NCI-H69 (cell line): ENCODE data around the gene RPS26.
"Not testable (repeated sequence)": the region's sequence is repeated elsewhere in the genome, so short reads cannot be mapped to it uniquely, and the experiment has no call there.

Source experiments
- DNase-seq: peaks from one replicate; lab custom pipeline; 2025; lab: John Stamatoyannopoulos, UW

The RPS26 gene

GRCh38 chr12:56041552-56042429, at the start of gene RPS26:
Gene RPS26 (plus strand): TSS chr12:56041918. CDS start chr12:56042167, 249 bp downstream.
- DNase-seq: peak; percentile 100

- DNase-seq: no peak
Measured at GRCh38 chr12:55993230-55993853, 48.4 kb upstream of the RPS26 start.

GRCh38 chr12:55995366-55995765, 46.4 kb upstream of the RPS26 start:
- DNase-seq: no peak

GRCh38 chr12:55996201-55996714, 45.5 kb upstream of the RPS26 start:
- DNase-seq: peak; percentile 77

- peak; percentile 98 for DNase-seq
Measured at GRCh38 chr12:55996715-55997534, 44.8 kb upstream of the RPS26 start, which contains the start of gene SUOX. Gene SUOX (plus strand): TSS chr12:55997276. CDS start chr12:56002222, 4,946 bp downstream.

- DNase-seq: peak; percentile 58
Measured at GRCh38 chr12:55997535-55997859, 44.2 kb upstream of the RPS26 start.

- not testable (repeated sequence) for DNase-seq
Measured at GRCh38 chr12:55999522-55999921, 42.2 kb upstream of the RPS26 start.

GRCh38 chr12:55999999-56000540, 41.6 kb upstream of the RPS26 start:
- not testable (repeated sequence) for DNase-seq

GRCh38 chr12:56001487-56002100, 40.1 kb upstream of the RPS26 start:
- no peak for DNase-seq

GRCh38 chr12:56003376-56003775, 38.3 kb upstream of the RPS26 start:
- not testable (repeated sequence) for DNase-seq

GRCh38 chr12:56004211-56004610, 37.5 kb upstream of the RPS26 start:
- no peak for DNase-seq

- peak; percentile 94 for DNase-seq
Measured at GRCh38 chr12:56007564-56008559, 33.9 kb upstream of the RPS26 start.

- DNase-seq: no peak
Measured at GRCh38 chr12:56010111-56010570, 31.6 kb upstream of the RPS26 start.

- DNase-seq: no peak
Measured at GRCh38 chr12:56011509-56012090, 30.1 kb upstream of the RPS26 start.

GRCh38 chr12:56013482-56013881, 28.2 kb upstream of the RPS26 start:
- no peak for DNase-seq

GRCh38 chr12:56014205-56014604, 27.5 kb upstream of the RPS26 start:
- DNase-seq: peak; percentile 15

- no peak for DNase-seq
Measured at GRCh38 chr12:56017181-56017580, 24.5 kb upstream of the RPS26 start.

GRCh38 chr12:56018356-56018755, 23.4 kb upstream of the RPS26 start:
- DNase-seq: no peak

- DNase-seq: no peak
Measured at GRCh38 chr12:56020423-56021184, 21.1 kb upstream of the RPS26 start, which contains the start of gene IKZF4. Gene IKZF4 (plus strand): TSS chr12:56021043. CDS start chr12:56021494, 451 bp downstream.
